Liver (tissue), 9 donors: ENCODE data around the gene SCUBE1. TPM values are rescaled to one million over a fixed set of nuclear protein-coding genes. Genes with fewer than 3 reads are reported as not detected.

Source experiments
- DNase-seq: peaks from one replicate; pipeline ENCODE4 v3.0.0-alpha.2; 2017; ENCODE audit warnings: low spot score
- H3K27ac ChIP-seq, 2 donors: one replicate each; pipeline ENCODE4 v1.7.0; 2013; ENCODE audit warnings: inconsistent platforms in 2 of 2, low read length in 2 of 2, control low read depth in 1 of 2, low read depth in 1 of 2, mild to moderate bottlenecking in 1 of 2
- H3K27me3 ChIP-seq, 4 donors: one replicate each; pipeline versions ENCODE4 v1.6.1 to v1.7.0; 2013; ENCODE audit warnings: low read length in 3 of 4, inconsistent platforms in 1 of 4, mild to moderate bottlenecking in 1 of 4, moderate library complexity in 1 of 4; ENCODE audit not compliant: control insufficient read depth in 4 of 4, insufficient read depth in 4 of 4
- H3K36me3 ChIP-seq, 4 donors: one replicate each; pipeline versions ENCODE4 v1.6.1 to v1.7.0; 2013; ENCODE audit warnings: low read length in 3 of 4, mild to moderate bottlenecking in 3 of 4, low read depth in 1 of 4, moderate library complexity in 1 of 4; ENCODE audit not compliant: control insufficient read depth in 4 of 4, insufficient read depth in 3 of 4
- H3K4me1 ChIP-seq, 4 donors: one replicate each; pipeline versions ENCODE4 v1.6.1 to v1.7.0; 2013; ENCODE audit warnings: low read length in 3 of 4, mild to moderate bottlenecking in 3 of 4, moderate library complexity in 1 of 4; ENCODE audit not compliant: control insufficient read depth in 4 of 4, insufficient read depth in 4 of 4
- H3K4me3 ChIP-seq, 3 donors: one replicate each; pipeline versions ENCODE4 v1.6.1 to v1.7.0; 2013; ENCODE audit warnings: low read length in 3 of 3, control low read depth in 1 of 3, low read depth in 1 of 3, mild to moderate bottlenecking in 1 of 3
- H3K9ac ChIP-seq, 2 donors: one replicate each; pipeline ENCODE4 v1.7.0; 2013; ENCODE audit warnings: low read length in 2 of 2, mild to moderate bottlenecking in 2 of 2, moderate library complexity in 2 of 2, control low read depth in 1 of 2, low read depth in 1 of 2
- H3K9me3 ChIP-seq, 4 donors: one replicate each; pipeline versions ENCODE4 v1.6.1 to v1.7.0; 2013; ENCODE audit warnings: low read length in 3 of 4; ENCODE audit not compliant: control insufficient read depth in 4 of 4
- EGR1 ChIP-seq, 2 donors: IDR thresholded peaks; 2 replicates each; pipeline ENCODE4 v1.6.1; 2016 to 2018; ENCODE audit warnings: antibody characterized with exemption in 2 of 2, low read depth in 2 of 2
- FOXA1 ChIP-seq: IDR thresholded peaks from 2 replicates; pipeline ENCODE4 v1.6.1; 2016; ENCODE audit warnings: antibody characterized with exemption
- FOXA2 ChIP-seq: IDR thresholded peaks from 2 replicates; pipeline ENCODE4 v1.6.1; 2016; ENCODE audit warnings: antibody characterized with exemption
- GABPA ChIP-seq, 2 donors: IDR thresholded peaks in 1 of 2; conservative IDR thresholded peaks in 1 of 2; 2 replicates each; pipeline ENCODE4 v1.6.1; 2016; ENCODE audit warnings: antibody characterized with exemption in 2 of 2, mild to moderate bottlenecking in 1 of 2, moderate library complexity in 1 of 2
- HNF4A ChIP-seq, 2 donors: conservative IDR thresholded peaks; 2 replicates each; pipeline ENCODE4 v1.6.1; 2016; ENCODE audit warnings: antibody characterized with exemption in 2 of 2, mild to moderate bottlenecking in 2 of 2
- HNF4G ChIP-seq: IDR thresholded peaks from 2 replicates; pipeline ENCODE4 v1.6.1; 2016; ENCODE audit warnings: antibody characterized with exemption
- JUND ChIP-seq, 2 donors: IDR thresholded peaks; 2 replicates each; pipeline ENCODE4 v1.6.1; 2016; ENCODE audit warnings: antibody characterized with exemption in 2 of 2
- NR2F2 ChIP-seq: IDR thresholded peaks from 2 replicates; pipeline ENCODE4 v1.6.1; 2016; ENCODE audit warnings: antibody characterized with exemption
- RAD21 ChIP-seq, 2 donors: IDR thresholded peaks; 2 replicates each; pipeline ENCODE4 v1.6.1; 2016; ENCODE audit warnings: antibody characterized with exemption in 2 of 2, mild to moderate bottlenecking in 2 of 2
- RXRA ChIP-seq, 2 donors: IDR thresholded peaks; 2 replicates each; pipeline ENCODE4 v1.6.1; 2017 to 2018; ENCODE audit warnings: antibody characterized with exemption in 2 of 2, mild to moderate bottlenecking in 1 of 2
- SP1 ChIP-seq: IDR thresholded peaks from 2 replicates; pipeline ENCODE4 v1.6.1; 2018; ENCODE audit warnings: antibody characterized with exemption, mild to moderate bottlenecking
- TAF1 ChIP-seq: conservative IDR thresholded peaks from 2 replicates; pipeline ENCODE4 v1.6.1; 2016; ENCODE audit warnings: antibody characterized with exemption, mild to moderate bottlenecking
- YY1 ChIP-seq: IDR thresholded peaks from 2 replicates; pipeline ENCODE4 v1.6.1; 2016; ENCODE audit warnings: antibody characterized with exemption, mild to moderate bottlenecking
- WGBS: extraction: QIAGEN DNeasy Blood & Tissue Kit; methylation state at CpG from one replicate; pipeline ENCODE4 v1.1.7; 2013; 5-methylcytosine and 5-hydroxymethylcytosine counted together
- polyA plus RNA-seq, 2 donors: library from polyadenylated mRNA; stranded (reverse) in 1 of 2; unstranded in 1 of 2; fragments of 200-250 nt in 1 of 2; fragments of >200 nt in 1 of 2; fragmentation: Nextera tagmentation in 1 of 2; extraction: Ambion mirVana in 1 of 2; gene quantifications; one replicate each; pipeline versions ENCODE4 v1.2.1 to v1.2.3, GENCODE V29; 2013 to 2015
- total RNA-seq, 2 donors: library from RNA; depleted of rRNA; stranded (reverse); fragments of >200 nt; gene quantifications; one replicate each; pipeline ENCODE4 v1.2.3, GENCODE V29; 2014
- TF ChIP-seq, protein P1 (sequence below): fragments of 150-350 bp; IDR thresholded peaks from 2 replicates; pipeline ENCODE4 v1.5.1; 2017; ENCODE audit warnings: improper control_type of control experiment, low read depth, low read length; ENCODE audit not compliant: missing input control
- TF ChIP-seq, protein P2 (sequence below): IDR thresholded peaks from 2 replicates; pipeline ENCODE4 v1.6.1; 2016; ENCODE audit warnings: antibody characterized with exemption
- TF ChIP-seq, protein P3 (sequence below): IDR thresholded peaks from 2 replicates; pipeline ENCODE4 v1.6.1; 2016; ENCODE audit warnings: antibody characterized with exemption
- TF ChIP-seq, protein P4 (sequence below): IDR thresholded peaks from 2 replicates; pipeline ENCODE4 v1.6.1; 2016; ENCODE audit warnings: antibody characterized with exemption, mild to moderate bottlenecking
- TF ChIP-seq, protein P5 (sequence below): IDR thresholded peaks from 2 replicates; pipeline ENCODE4 v1.6.1; 2016; ENCODE audit warnings: antibody characterized with exemption
- donor health status: healthy.
- donor health status: healthy.
- donor health status: healthy.
- donor health status: healthy.
- donor health status: healthy.

The SCUBE1 gene
- total and polyA plus RNA-seq, 4 donors: 0.07 to 0.46 (median 0.08) TPM; not detected in 1

DNA sequence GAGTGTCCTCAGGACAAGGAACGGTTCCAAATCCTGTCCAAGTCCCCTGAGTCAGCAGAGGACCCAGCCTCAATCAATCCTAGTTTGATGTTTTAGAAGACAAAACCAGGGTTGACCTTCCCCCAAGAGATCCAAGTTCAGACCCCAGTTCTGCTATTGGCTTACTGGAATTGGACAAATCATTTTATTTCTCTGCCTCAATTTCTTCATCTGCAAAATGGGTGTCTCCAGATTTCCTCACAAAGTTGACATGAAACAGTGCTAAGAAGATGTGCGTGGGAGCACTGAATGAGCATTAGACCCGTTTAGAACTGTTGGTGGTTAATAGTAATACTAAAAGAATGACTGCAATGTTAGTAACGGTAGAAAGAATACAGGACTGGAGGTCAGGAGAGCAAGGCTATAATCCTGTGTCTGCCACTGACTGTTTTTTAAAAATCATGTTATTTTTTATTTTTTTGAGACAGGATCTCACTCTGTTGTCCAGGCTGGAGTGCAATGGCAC is 32.8 kb upstream of the SCUBE1 start:
- H3K27me3 ChIP-seq: no peaks in the 10 kb centered on the region
- 90% methylated on average over 4 of the region's 4 CpGs for WGBS
- H3K9me3 ChIP-seq: peaks cover 0 to 2% (median 0%) of the 10 kb centered on the region in 4 donors
- H3K36me3 ChIP-seq: no peaks in the 10 kb centered on the region
- H3K9ac ChIP-seq: no peak overlapping the region
- H3K4me3 ChIP-seq: no peak overlapping the region
- no peak for DNase-seq
- TF ChIP-seq RXRA (IDR thresholded peaks at IDR 0.05) (no peak), EGR1 (IDR thresholded peaks at IDR 0.05; ENCODE audit: low read depth in 2 of 2) (no peak), NR2F2 (no peak), SP1 (no peak), GABPA (IDR thresholded peaks at IDR 0.05 in 1 of 2, conservative IDR thresholded peaks at IDR 0.05 in 1 of 2) (no peak), RAD21 (IDR thresholded peaks at IDR 0.05) (no peak), YY1 (no peak), FOXA1 (no peak), TAF1 (no peak), HNF4G (no peak), JUND (IDR thresholded peaks at IDR 0.05) (no peak), FOXA2 (no peak)
- TF ChIP-seq, protein P1, sequence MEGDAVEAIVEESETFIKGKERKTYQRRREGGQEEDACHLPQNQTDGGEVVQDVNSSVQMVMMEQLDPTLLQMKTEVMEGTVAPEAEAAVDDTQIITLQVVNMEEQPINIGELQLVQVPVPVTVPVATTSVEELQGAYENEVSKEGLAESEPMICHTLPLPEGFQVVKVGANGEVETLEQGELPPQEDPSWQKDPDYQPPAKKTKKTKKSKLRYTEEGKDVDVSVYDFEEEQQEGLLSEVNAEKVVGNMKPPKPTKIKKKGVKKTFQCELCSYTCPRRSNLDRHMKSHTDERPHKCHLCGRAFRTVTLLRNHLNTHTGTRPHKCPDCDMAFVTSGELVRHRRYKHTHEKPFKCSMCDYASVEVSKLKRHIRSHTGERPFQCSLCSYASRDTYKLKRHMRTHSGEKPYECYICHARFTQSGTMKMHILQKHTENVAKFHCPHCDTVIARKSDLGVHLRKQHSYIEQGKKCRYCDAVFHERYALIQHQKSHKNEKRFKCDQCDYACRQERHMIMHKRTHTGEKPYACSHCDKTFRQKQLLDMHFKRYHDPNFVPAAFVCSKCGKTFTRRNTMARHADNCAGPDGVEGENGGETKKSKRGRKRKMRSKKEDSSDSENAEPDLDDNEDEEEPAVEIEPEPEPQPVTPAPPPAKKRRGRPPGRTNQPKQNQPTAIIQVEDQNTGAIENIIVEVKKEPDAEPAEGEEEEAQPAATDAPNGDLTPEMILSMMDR: no peak
- TF ChIP-seq, protein P2, sequence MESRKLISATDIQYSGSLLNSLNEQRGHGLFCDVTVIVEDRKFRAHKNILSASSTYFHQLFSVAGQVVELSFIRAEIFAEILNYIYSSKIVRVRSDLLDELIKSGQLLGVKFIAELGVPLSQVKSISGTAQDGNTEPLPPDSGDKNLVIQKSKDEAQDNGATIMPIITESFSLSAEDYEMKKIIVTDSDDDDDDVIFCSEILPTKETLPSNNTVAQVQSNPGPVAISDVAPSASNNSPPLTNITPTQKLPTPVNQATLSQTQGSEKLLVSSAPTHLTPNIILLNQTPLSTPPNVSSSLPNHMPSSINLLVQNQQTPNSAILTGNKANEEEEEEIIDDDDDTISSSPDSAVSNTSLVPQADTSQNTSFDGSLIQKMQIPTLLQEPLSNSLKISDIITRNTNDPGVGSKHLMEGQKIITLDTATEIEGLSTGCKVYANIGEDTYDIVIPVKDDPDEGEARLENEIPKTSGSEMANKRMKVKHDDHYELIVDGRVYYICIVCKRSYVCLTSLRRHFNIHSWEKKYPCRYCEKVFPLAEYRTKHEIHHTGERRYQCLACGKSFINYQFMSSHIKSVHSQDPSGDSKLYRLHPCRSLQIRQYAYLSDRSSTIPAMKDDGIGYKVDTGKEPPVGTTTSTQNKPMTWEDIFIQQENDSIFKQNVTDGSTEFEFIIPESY: no peak
- TF ChIP-seq, protein P3, sequence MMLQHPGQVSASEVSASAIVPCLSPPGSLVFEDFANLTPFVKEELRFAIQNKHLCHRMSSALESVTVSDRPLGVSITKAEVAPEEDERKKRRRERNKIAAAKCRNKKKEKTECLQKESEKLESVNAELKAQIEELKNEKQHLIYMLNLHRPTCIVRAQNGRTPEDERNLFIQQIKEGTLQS: no peak
- no peak overlapping the region for H3K27ac ChIP-seq
- H3K4me1 ChIP-seq: peaks cover 5 to 23% (median 20%) of the 10 kb centered on the region in 4 donors

DNA sequence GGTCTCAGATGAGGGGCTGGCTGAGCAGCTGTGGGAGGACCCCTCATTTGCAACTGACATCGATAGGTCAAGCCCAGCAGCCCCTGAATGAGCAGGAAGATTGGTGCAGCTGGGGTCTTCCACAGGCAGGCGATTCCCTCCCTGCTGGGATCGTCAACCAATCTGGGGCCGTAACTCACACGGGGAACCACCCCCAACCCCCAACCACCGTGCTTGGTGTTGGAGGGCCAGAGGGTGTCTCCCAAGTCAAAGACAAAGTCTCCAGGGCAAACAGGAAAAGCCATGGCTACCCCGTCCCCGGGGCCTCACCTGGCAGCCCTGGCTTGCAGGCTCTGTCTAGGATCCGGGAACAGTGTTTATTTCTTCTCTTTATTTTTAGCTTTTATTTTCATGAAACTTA is 26.9 kb upstream of the SCUBE1 start:
- Histone ChIP-seq H3K4me3 (no peak overlapping the region), H3K9ac (no peak overlapping the region), H3K36me3 (no peaks in the 10 kb centered on the region), H3K27ac (no peak overlapping the region), H3K9me3 (peaks cover 0 to under 1% (median 0%) of the 10 kb centered on the region in 4 donors), H3K27me3 (no peaks in the 10 kb centered on the region), H3K4me1 (no peaks in the 10 kb centered on the region)
- no peak for TF ChIP-seq NR2F2
- TF ChIP-seq FOXA1: no peak
- TF ChIP-seq HNF4G: no peak
- TF ChIP-seq, protein P4, sequence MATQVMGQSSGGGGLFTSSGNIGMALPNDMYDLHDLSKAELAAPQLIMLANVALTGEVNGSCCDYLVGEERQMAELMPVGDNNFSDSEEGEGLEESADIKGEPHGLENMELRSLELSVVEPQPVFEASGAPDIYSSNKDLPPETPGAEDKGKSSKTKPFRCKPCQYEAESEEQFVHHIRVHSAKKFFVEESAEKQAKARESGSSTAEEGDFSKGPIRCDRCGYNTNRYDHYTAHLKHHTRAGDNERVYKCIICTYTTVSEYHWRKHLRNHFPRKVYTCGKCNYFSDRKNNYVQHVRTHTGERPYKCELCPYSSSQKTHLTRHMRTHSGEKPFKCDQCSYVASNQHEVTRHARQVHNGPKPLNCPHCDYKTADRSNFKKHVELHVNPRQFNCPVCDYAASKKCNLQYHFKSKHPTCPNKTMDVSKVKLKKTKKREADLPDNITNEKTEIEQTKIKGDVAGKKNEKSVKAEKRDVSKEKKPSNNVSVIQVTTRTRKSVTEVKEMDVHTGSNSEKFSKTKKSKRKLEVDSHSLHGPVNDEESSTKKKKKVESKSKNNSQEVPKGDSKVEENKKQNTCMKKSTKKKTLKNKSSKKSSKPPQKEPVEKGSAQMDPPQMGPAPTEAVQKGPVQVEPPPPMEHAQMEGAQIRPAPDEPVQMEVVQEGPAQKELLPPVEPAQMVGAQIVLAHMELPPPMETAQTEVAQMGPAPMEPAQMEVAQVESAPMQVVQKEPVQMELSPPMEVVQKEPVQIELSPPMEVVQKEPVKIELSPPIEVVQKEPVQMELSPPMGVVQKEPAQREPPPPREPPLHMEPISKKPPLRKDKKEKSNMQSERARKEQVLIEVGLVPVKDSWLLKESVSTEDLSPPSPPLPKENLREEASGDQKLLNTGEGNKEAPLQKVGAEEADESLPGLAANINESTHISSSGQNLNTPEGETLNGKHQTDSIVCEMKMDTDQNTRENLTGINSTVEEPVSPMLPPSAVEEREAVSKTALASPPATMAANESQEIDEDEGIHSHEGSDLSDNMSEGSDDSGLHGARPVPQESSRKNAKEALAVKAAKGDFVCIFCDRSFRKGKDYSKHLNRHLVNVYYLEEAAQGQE: no peak
- TF ChIP-seq, protein P3: no peak
- TF ChIP-seq, protein P1: no peak
- TF ChIP-seq RXRA (IDR thresholded peaks at IDR 0.05): no peak
- TF ChIP-seq, protein P2: no peak
- no peak for TF ChIP-seq HNF4A (conservative IDR thresholded peaks at IDR 0.05)
- TF ChIP-seq RAD21 (IDR thresholded peaks at IDR 0.05): no peak
- TF ChIP-seq JUND (IDR thresholded peaks at IDR 0.05): no peak
- no peak for TF ChIP-seq SP1
- TF ChIP-seq, protein P5, sequence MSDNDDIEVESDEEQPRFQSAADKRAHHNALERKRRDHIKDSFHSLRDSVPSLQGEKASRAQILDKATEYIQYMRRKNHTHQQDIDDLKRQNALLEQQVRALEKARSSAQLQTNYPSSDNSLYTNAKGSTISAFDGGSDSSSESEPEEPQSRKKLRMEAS: no peak
- WGBS: 48% methylated on average over 9 of the region's 9 CpGs
- no peak for DNase-seq
